OCI-LY3 (cell line): ENCODE data around the gene UMODL1.
A peak's percentile ranks its signal among the peaks of the same experiment; 100 is the strongest.

Experiments used
- H2AFZ ChIP-seq: fragments of 200-600, 300-600 bp; shearing (Covaris generic); 2 replicates; pipeline ENCODE4 v1.6.0; 2014; ENCODE audit warnings: antibody characterized with exemption, low read depth, low read length
- H3K27ac ChIP-seq: fragments of 200-600, 300-600 bp; sonication (generic); 2 replicates; pipeline ENCODE4 v1.5.1; 2014; ENCODE audit warnings: mild to moderate bottlenecking, low read length, moderate library complexity, mixed read lengths
- H3K27me3 ChIP-seq: fragments of 200-600, 300-600 bp; sonication (generic); 2 replicates; pipeline ENCODE4 v1.6.1; 2014; ENCODE audit warnings: low read depth, low read length, mixed read lengths
- H3K36me3 ChIP-seq: fragments of 200-600, 300-600 bp; sonication (generic); replicated peaks from 2 replicates; pipeline ENCODE3; 2014; ENCODE audit warnings: low read depth, low read length, mixed read lengths
- H3K4me1 ChIP-seq: fragments of 300-600, 200-600 bp; sonication (generic); 2 replicates; pipeline ENCODE4 v1.6.1; 2014; ENCODE audit warnings: low read length, mixed read lengths
- H3K4me2 ChIP-seq: fragments of 200-600, 300-600 bp; sonication (generic); 2 replicates; pipeline ENCODE4 v1.6.1; 2014; ENCODE audit warnings: low read length, mixed read lengths
- H3K4me3 ChIP-seq: fragments of 300-600, 200-600 bp; sonication (generic); 2 replicates; pipeline ENCODE4 v1.5.1; 2014; ENCODE audit warnings: antibody characterized with exemption, mild to moderate bottlenecking, low read length, moderate library complexity
- H3K79me2 ChIP-seq: fragments of 300-600, 200-600 bp; shearing (Covaris generic); 2 replicates; pipeline ENCODE4 v1.6.1; 2014; ENCODE audit warnings: mild to moderate bottlenecking, low read length, mixed read lengths
- H3K9ac ChIP-seq: fragments of 300-600, 200-600 bp; shearing (Covaris generic); 2 replicates; pipeline ENCODE4 v1.6.0; 2014; ENCODE audit warnings: mild to moderate bottlenecking, low read length, moderate library complexity
- H3K9me3 ChIP-seq: fragments of 200-600, 300-600 bp; shearing (Covaris generic); 2 replicates; pipeline ENCODE4 v1.6.1; 2014; ENCODE audit warnings: low read length, mixed read lengths; ENCODE audit not compliant: insufficient read depth
- H4K20me1 ChIP-seq: fragments of 200-600, 300-600 bp; sonication (generic); 2 replicates; pipeline ENCODE4 v1.6.1; 2016; ENCODE audit warnings: low read length, mixed read lengths; ENCODE audit not compliant: insufficient read depth
- EZH2phosphoT487 ChIP-seq: fragments of 200-600 bp; shearing (Covaris generic); IDR thresholded peaks from 2 replicates; pipeline ENCODE4 v1.6.1; 2018; ENCODE audit warnings: antibody characterized with exemption, mixed run types, low read depth
- TF ChIP-seq, protein P1 (sequence below): fragments of 200-600, 300-600 bp; sonication (generic); IDR thresholded peaks from 2 replicates; pipeline ENCODE4 v1.5.1; 2014; ENCODE audit warnings: antibody characterized with exemption, low read length, low read depth

UMODL1 gene

DNA sequence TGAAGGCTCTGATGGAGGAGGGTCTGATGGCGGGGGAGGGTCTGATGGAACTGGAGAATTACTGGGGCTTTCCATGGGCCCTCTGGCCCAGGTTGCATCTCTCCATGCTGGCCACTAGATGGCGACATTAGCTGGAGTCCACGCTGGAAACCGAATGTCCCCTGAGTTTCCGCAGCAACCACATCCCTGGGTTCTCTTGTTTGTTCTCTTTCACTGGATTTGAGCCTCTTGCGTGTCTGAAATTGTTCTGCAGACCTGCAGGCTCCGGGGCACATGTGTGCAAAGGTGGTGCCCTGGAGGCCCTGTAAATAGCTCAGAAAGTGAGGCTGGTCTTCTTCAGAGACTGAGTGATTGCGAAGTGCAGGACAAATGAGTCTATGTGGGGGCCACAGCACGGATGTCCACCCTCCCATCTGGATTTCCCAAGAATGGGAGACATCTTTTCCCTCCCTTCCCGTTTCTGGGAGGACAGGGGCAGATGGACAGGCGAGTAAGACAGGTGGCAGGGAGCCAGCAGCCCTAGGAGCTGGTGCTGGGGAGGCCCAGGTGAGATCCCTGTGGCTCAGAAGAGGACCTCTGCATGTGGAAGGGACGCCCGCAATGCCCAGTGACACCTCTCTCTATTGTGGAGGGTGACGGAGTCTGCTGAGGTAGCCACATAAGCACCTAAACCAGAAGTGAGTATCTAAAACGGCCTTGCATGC lies 74.6 kb downstream of the UMODL1 start:
- Histone ChIP-seq H3K36me3 (no peaks in the 10 kb centered on the region), H3K27me3 (no peaks in the 10 kb centered on the region), H2AFZ (0 out of 2 replicates have a peak overlapping the region, but pooled peaks have one; percentile 39), H3K4me3 (no peak overlapping the region), H3K9me3 (no peaks in the 10 kb centered on the region), H3K27ac (no peak overlapping the region), H3K4me2 (no peak overlapping the region), H3K9ac (no peak overlapping the region), H3K4me1 (peaks cover 8% of the 10 kb centered on the region), H4K20me1 (no peaks in the 10 kb centered on the region), H3K79me2 (no peaks in the 10 kb centered on the region)
- TF ChIP-seq, protein P1, sequence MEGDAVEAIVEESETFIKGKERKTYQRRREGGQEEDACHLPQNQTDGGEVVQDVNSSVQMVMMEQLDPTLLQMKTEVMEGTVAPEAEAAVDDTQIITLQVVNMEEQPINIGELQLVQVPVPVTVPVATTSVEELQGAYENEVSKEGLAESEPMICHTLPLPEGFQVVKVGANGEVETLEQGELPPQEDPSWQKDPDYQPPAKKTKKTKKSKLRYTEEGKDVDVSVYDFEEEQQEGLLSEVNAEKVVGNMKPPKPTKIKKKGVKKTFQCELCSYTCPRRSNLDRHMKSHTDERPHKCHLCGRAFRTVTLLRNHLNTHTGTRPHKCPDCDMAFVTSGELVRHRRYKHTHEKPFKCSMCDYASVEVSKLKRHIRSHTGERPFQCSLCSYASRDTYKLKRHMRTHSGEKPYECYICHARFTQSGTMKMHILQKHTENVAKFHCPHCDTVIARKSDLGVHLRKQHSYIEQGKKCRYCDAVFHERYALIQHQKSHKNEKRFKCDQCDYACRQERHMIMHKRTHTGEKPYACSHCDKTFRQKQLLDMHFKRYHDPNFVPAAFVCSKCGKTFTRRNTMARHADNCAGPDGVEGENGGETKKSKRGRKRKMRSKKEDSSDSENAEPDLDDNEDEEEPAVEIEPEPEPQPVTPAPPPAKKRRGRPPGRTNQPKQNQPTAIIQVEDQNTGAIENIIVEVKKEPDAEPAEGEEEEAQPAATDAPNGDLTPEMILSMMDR: peak; percentile 76
- TF ChIP-seq EZH2phosphoT487: no peak

DNA sequence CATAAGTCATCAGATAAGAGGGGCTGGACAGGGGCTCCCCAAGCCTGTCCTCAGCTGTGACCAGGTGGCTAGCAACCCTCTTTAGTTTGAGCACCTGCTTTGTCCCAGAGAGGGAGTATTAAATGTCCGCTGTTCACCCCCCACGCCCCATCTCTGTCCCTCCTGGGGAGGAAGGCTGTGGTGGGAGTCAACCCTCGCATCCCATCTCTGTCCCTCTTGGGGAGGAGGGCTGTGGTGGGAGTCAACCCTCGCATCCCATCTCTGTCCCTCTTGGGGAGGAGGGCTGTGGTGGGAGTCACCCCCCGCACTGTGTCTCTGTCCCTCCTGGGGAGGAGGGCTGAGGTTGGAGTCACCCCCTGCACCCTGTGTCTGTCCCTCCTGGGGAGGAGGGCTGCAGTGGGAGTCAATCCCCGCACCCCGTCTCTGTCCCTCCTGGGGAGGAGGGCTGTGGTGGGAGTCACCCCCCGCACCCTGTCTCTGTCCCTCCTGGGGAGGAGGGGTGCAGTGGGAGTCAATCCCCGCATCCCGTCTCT lies 75.2 kb downstream of the UMODL1 start:
- H3K4me3 ChIP-seq: no peak overlapping the region
- H3K36me3 ChIP-seq: no peaks in the 10 kb centered on the region
- no peaks in the 10 kb centered on the region for H3K9me3 ChIP-seq
- no peaks in the 10 kb centered on the region for H3K79me2 ChIP-seq
- H3K4me2 ChIP-seq: no peak overlapping the region
- no peaks in the 10 kb centered on the region for H3K27me3 ChIP-seq
- no peak overlapping the region for H3K9ac ChIP-seq
- TF ChIP-seq, protein P1: no peak
- TF ChIP-seq EZH2phosphoT487: no peak
- H2AFZ ChIP-seq: no peak overlapping the region
- no peak overlapping the region for H3K27ac ChIP-seq
- no peaks in the 10 kb centered on the region for H4K20me1 ChIP-seq
- peaks cover 5% of the 10 kb centered on the region; the same call in 1 of the 2 replicates for H3K4me1 ChIP-seq

DNA sequence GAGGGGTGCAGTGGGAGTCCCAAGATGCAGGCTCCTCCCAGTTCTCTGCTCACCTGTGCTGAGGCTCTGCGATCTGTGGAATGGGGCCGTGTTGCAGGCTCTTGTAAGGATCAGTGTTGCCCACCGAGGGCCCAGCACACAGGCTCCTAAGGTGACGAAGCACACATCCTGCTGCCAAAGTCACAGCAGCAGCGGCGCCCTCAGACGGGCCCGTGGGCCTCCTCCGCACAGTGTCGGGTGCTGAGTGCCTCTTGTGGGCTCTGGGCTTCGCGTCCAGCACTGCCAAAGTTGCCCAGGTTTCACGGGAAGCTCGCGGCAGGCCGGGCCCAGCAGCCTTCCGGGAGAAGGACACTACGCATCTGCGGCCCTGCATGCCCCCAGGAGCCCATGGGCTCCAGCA lies 75.7 kb downstream of the UMODL1 start:
- no peaks in the 10 kb centered on the region for H3K27me3 ChIP-seq
- no peak overlapping the region for H3K9ac ChIP-seq
- H3K4me3 ChIP-seq: no peak overlapping the region
- H3K27ac ChIP-seq: no peak overlapping the region
- H2AFZ ChIP-seq: no peak overlapping the region
- TF ChIP-seq, protein P1: no peak
- no peak for TF ChIP-seq EZH2phosphoT487
- H3K4me2 ChIP-seq: no peak overlapping the region
- H3K79me2 ChIP-seq: no peaks in the 10 kb centered on the region
- H3K4me1 ChIP-seq: peaks cover 5% of the 10 kb centered on the region; the same call in 1 of the 2 replicates
- no peaks in the 10 kb centered on the region for H4K20me1 ChIP-seq
- H3K9me3 ChIP-seq: no peaks in the 10 kb centered on the region
- H3K36me3 ChIP-seq: no peaks in the 10 kb centered on the region

DNA sequence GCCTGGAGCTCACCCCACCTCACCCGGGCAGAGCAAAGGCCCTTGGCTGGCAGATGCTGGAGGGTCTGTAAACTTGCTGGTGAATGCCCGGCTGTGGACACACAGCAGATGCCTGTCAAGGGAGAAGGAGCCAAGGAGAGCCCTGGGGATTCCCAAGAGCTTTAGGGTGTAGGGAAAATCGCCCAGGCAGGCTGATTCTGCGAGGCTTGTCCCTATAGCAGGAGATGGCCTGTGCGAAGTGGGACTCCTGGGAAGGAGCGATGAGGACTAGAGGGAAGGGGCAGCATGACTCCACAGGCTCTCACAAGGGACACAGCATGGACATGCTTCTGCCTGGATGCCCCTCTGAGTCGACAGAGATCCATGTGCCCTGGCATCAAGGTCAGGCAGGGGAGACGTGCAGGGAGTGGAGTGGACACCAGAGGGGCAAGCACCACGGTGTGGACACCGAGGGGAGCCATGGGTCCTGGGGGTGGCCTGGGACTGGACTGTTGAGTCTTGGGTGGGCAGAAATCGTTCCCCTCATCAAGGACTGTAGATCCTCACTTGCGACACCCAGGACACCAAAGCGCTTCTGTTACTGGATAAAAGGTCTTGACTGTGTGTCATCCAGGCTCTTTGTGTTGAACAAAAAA lies 76.4 kb downstream of the UMODL1 start:
- Histone ChIP-seq H3K4me1 (peaks cover 5% of the 10 kb centered on the region; the same call in 1 of the 2 replicates), H3K4me2 (no peak overlapping the region), H3K9ac (no peak overlapping the region), H4K20me1 (no peaks in the 10 kb centered on the region), H3K27me3 (no peaks in the 10 kb centered on the region), H3K36me3 (no peaks in the 10 kb centered on the region), H3K4me3 (no peak overlapping the region), H2AFZ (no peak overlapping the region), H3K27ac (no peak overlapping the region), H3K79me2 (no peaks in the 10 kb centered on the region), H3K9me3 (no peaks in the 10 kb centered on the region)
- no peak for TF ChIP-seq EZH2phosphoT487
- TF ChIP-seq, protein P1: no peak
